HepG2 (cell line): Measurements from ENCODE around the gene RPEL1. TPM values are rescaled to one million over a fixed set of nuclear protein-coding genes. Genes with fewer than 3 reads are reported as not detected.

ENCODE experiments used
- ATAC-seq: fragments of 200-7000 bp; cut with Tn5 transposase; 3 replicates; pipeline ENCODE4 v1.9.1; 2020; ENCODE audit warnings: mild to moderate bottlenecking, moderate library complexity
- BruUV-seq: library from RNA; stranded (reverse); fragments of 400-500 nt; replicated peaks from 2 replicates; lab custom pipeline; 2021; lab: Mats Ljungman, UMichigan
- CTCF ChIA-PET: fragments of 300-600 bp; formaldehyde crosslinking; extraction: SDS; loops from one replicate; lab custom pipeline; 2021; ENCODE audit warnings: low total read pairs, inconsistent platforms, low intra/inter-chr PET ratio; lab: Yijun Ruan, JAX
- POLR2A ChIA-PET: fragments of 350-600 bp; sonication (Branson Sonifier 250); formaldehyde crosslinking; loops from one replicate; lab custom pipeline; 2020; ENCODE audit warnings: antibody characterized with exemption, inconsistent platforms; lab: Yijun Ruan, JAX
- DNase-seq: peaks from one replicate; pipeline ENCODE4 v3.0.0-alpha.2; 2015; ENCODE audit warnings: low spot score
- FAIRE-seq: peaks from 3 replicates; lab custom pipeline; 2011; peaks lifted over from hg19 to GRCh38; lab: Jason Lieb, UNC
- H2AFZ ChIP-seq: one replicate; pipeline ENCODE4 v1.6.1; 2011; ENCODE audit warnings: low read length, inconsistent platforms
- H3K27ac ChIP-seq: fragments of 300-600 bp; 3 replicates; pipeline ENCODE4 v1.8.0; 2011; ENCODE audit warnings: mixed run types, mild to moderate bottlenecking, mixed read lengths, low read length, inconsistent platforms; ENCODE audit not compliant: insufficient read depth; ENCODE audit errors: extremely low read length
- H3K27me3 ChIP-seq, 2 experiments: fragments of 200-600 bp in 1 of 2; 2 replicates in 1 of 2; 3 replicates in 1 of 2; pipeline versions ENCODE4 v1.6.0 to v1.8.0; 2011; ENCODE audit warnings: low read length in 2 of 2, mild to moderate bottlenecking in 2 of 2, moderate library complexity in 2 of 2, inconsistent platforms in 1 of 2; ENCODE audit not compliant: insufficient read depth in 2 of 2, control insufficient read depth in 1 of 2
- H3K36me3 ChIP-seq, 2 experiments: fragments of 200-600 bp in 1 of 2; replicated peaks in 1 of 2; 2 replicates in 1 of 2; 3 replicates in 1 of 2; pipeline versions ENCODE4 v1.5.1 to v1.8.0; 2011; ENCODE audit warnings: low read length in 2 of 2, inconsistent platforms in 1 of 2; ENCODE audit not compliant: insufficient read depth in 2 of 2, control insufficient read depth in 1 of 2
- H3K4me1 ChIP-seq: 2 replicates; pipeline ENCODE4 v1.5.1; 2012; ENCODE audit warnings: low read length, inconsistent platforms; ENCODE audit not compliant: insufficient read depth
- H3K4me2 ChIP-seq: 2 replicates; pipeline ENCODE4 v1.6.0; 2011; ENCODE audit warnings: low read depth, low read length, inconsistent platforms
- H3K4me3 ChIP-seq, 3 experiments: fragments of 200-600 bp in 1 of 3; sonication (generic), shearing (Covaris generic) in 1 of 3; replicated peaks in 1 of 3; 2 replicates each; pipeline ENCODE4 v1.5.1; 2011 to 2016; ENCODE audit warnings: low read length in 3 of 3, inconsistent platforms in 2 of 3, low read depth in 2 of 3, mild to moderate bottlenecking in 2 of 3, control low read depth in 1 of 3, mixed read lengths in 1 of 3; ENCODE audit not compliant: insufficient read depth in 1 of 3
- H3K79me2 ChIP-seq: one replicate; pipeline ENCODE4 v1.6.1; 2011; ENCODE audit warnings: low read length, inconsistent platforms; ENCODE audit not compliant: insufficient read depth
- H3K9ac ChIP-seq: 2 replicates; pipeline ENCODE4 v1.6.0; 2011; ENCODE audit warnings: mild to moderate bottlenecking, low read depth, low read length, inconsistent platforms; ENCODE audit not compliant: insufficient read depth
- H3K9me3 ChIP-seq: 2 replicates; pipeline ENCODE4 v1.5.1; 2012; ENCODE audit warnings: mild to moderate bottlenecking, low read length
- H4K20me1 ChIP-seq: 2 replicates; pipeline ENCODE4 v1.6.0; 2011; ENCODE audit warnings: inconsistent platforms, mild to moderate bottlenecking, low read length, moderate library complexity; ENCODE audit not compliant: insufficient read depth
- ADNP ChIP-seq: sonication (generic); formaldehyde crosslinking; IDR thresholded peaks from 2 replicates; pipeline ENCODE4 v1.4.0; 2020; ENCODE audit warnings: missing genetic modification reagents
- ASH2L ChIP-seq: fragments of 300-600, 200-600 bp; sonication (generic); IDR thresholded peaks from 2 replicates; pipeline ENCODE4 v1.7.0; 2017; ENCODE audit warnings: low read depth, mild to moderate bottlenecking, moderate library complexity, mixed read lengths, low read length; ENCODE audit not compliant: insufficient read length
- BORCS8-MEF2B ChIP-seq: sonication (generic); formaldehyde crosslinking; IDR thresholded peaks from 2 replicates; pipeline ENCODE4 v1.8.0; 2022; ENCODE audit warnings: mild to moderate bottlenecking, missing genetic modification reagents
- CBX2 ChIP-seq, 2 experiments: fragments of 200-600 bp in 1 of 2; sonication (generic); formaldehyde crosslinking in 1 of 2; IDR thresholded peaks; 2 replicates each; pipeline versions ENCODE4 v1.7.0 to v1.8.1; 2018 to 2022; ENCODE audit warnings: low read depth in 2 of 2, low read length in 1 of 2, mild to moderate bottlenecking in 1 of 2, missing genetic modification reagents in 1 of 2
- ELK4 ChIP-seq: sonication (generic); formaldehyde crosslinking; IDR thresholded peaks from 2 replicates; pipeline ENCODE4 v1.9.0; 2021; ENCODE audit warnings: missing genetic modification reagents, borderline replicate concordance
- GMEB2 ChIP-seq: IDR thresholded peaks from 2 replicates; pipeline ENCODE4 v1.6.1; 2016; ENCODE audit warnings: missing biosample characterization, missing genetic modification reagents, low read depth
- HMG20A ChIP-seq: IDR thresholded peaks from 2 replicates; pipeline ENCODE4 v1.6.1; 2016; ENCODE audit warnings: borderline replicate concordance
- KDM4B ChIP-seq: sonication (generic); formaldehyde crosslinking; IDR thresholded peaks from 2 replicates; pipeline ENCODE4 v1.4.0; 2020; ENCODE audit warnings: missing genetic modification reagents
- MED13 ChIP-seq: sonication (generic); formaldehyde crosslinking; IDR thresholded peaks from 2 replicates; pipeline ENCODE4 v1.5.0; 2020; ENCODE audit warnings: missing genetic modification reagents
- MYNN ChIP-seq: sonication (generic); formaldehyde crosslinking; IDR thresholded peaks from 2 replicates; pipeline ENCODE4 v1.4.0; 2020; ENCODE audit warnings: mild to moderate bottlenecking, low read depth, missing genetic modification reagents
- MZF1 ChIP-seq: sonication (generic); formaldehyde crosslinking; IDR thresholded peaks from 2 replicates; pipeline ENCODE4 v1.8.1; 2023; ENCODE audit warnings: mild to moderate bottlenecking, missing genetic modification reagents, borderline replicate concordance
- NCOR1 ChIP-seq: fragments of 200-600 bp; sonication (generic); IDR thresholded peaks from 2 replicates; pipeline ENCODE4 v1.7.0; 2017; ENCODE audit warnings: antibody characterized with exemption, low read length, borderline replicate concordance
- ONECUT2 ChIP-seq: sonication (generic); formaldehyde crosslinking; IDR thresholded peaks from 2 replicates; pipeline ENCODE4 v1.4.0; 2020; ENCODE audit warnings: missing genetic modification reagents
- PHB2 ChIP-seq: fragments of 450-650 bp; IDR thresholded peaks from 2 replicates; pipeline ENCODE4 v1.6.1; 2018; ENCODE audit not compliant: partially characterized antibody
- ZNF180 ChIP-seq: sonication (generic); formaldehyde crosslinking; IDR thresholded peaks from 2 replicates; pipeline ENCODE4 v1.4.0; 2020; ENCODE audit warnings: low read depth, missing genetic modification reagents, borderline replicate concordance
- ZNF33A ChIP-seq: sonication (generic); formaldehyde crosslinking; IDR thresholded peaks from 2 replicates; pipeline ENCODE4 v1.5.1; 2020; ENCODE audit warnings: missing genetic modification reagents, mild to moderate bottlenecking, moderate library complexity, borderline replicate concordance
- ZNF552 ChIP-seq: sonication (generic); formaldehyde crosslinking; IDR thresholded peaks from 2 replicates; pipeline ENCODE4 v1.9.0; 2022; ENCODE audit warnings: missing genetic modification reagents, mild to moderate bottlenecking, borderline replicate concordance
- ZNF574 ChIP-seq: sonication (generic); formaldehyde crosslinking; IDR thresholded peaks from 2 replicates; pipeline ENCODE4 v1.4.0; 2020; ENCODE audit warnings: missing genetic modification reagents
- ZNF747 ChIP-seq: sonication (generic); formaldehyde crosslinking; IDR thresholded peaks from 2 replicates; pipeline ENCODE4 v1.8.1; 2023; ENCODE audit warnings: missing genetic modification reagents, mild to moderate bottlenecking, borderline replicate concordance
- ZSCAN30 ChIP-seq: sonication (generic); formaldehyde crosslinking; IDR thresholded peaks from 2 replicates; pipeline ENCODE4 v1.5.0; 2020; ENCODE audit warnings: mild to moderate bottlenecking, missing genetic modification reagents
- WGBS: methylation state at CpG from one replicate; pipeline ENCODE4 v1.1.6; 2017; ENCODE audit warnings: low lambda C conversion rate; 5-methylcytosine and 5-hydroxymethylcytosine counted together
- in situ Hi-C: cut with HindIII; loops from 2 replicates; pipeline ENCODE4 v1.10.0; 2017; ENCODE audit warnings: low pct_unique_long_range_greater_than_20kb; ENCODE audit not compliant: extremely low pct_ligation_motif_present
- intact Hi-C: fragments of 100-400 bp; cut with micrococcal nuclease; formaldehyde crosslinking; loops from one replicate; pipeline ENCODE4 v1.10.0; 2022; ENCODE audit not compliant: unreplicated experiment
- polyA plus RNA-seq, 8 experiments: library from polyadenylated mRNA; depleted of rRNA in 3 of 8; stranded (reverse) in 7 of 8; unstranded in 1 of 8; fragments of >200 nt; fragmentation: Illumina TruSeq in 4 of 8; extraction: Trizol in 4 of 8; gene quantifications; 2 replicates each; pipeline versions ENCODE4 v1.2.1 to v1.2.3, GENCODE V29; 2011 to 2016; ENCODE audit warnings: low read depth in 4 of 8, missing spikeins in 1 of 8, mixed read lengths in 1 of 8; ENCODE audit not compliant: insufficient read depth in 1 of 8
- total RNA-seq, 5 experiments: library from RNA; depleted of rRNA; stranded (reverse); fragments of >200 nt; fragmentation: Illumina TruSeq; extraction: Trizol; gene quantifications; 2 replicates each; pipeline ENCODE4 v1.2.3, GENCODE V29; 2016; ENCODE audit warnings: low read depth in 1 of 5

The RPEL1 gene
- total and polyA plus RNA-seq, 2 of the 13 experiments (the other 11 are each of a cell fraction or from before 2014, with no cell fraction given): 0.04 to 0.07 TPM

- TF ChIP-seq ASH2L (no peak), ONECUT2 (CRISPR knock-in tag) (no peak), ZNF552 (no peak), GMEB2 (no peak)
Measured at GRCh38 chr10:103280031-103280430, 34.3 kb downstream of the RPEL1 start (continued).

- CTCF ChIA-PET: no interaction called here
- TF ChIP-seq ZNF747 (CRISPR knock-in tag) (no peak), ADNP (CRISPR knock-in tag) (no peak), KDM4B (CRISPR knock-in tag) (no peak), CBX2 (IDR thresholded peaks at IDR 0.05; ENCODE audit: low read depth, low read length) (no peak), CBX2 (CRISPR knock-in tag; IDR thresholded peaks at IDR 0.05; ENCODE audit: low read depth) (no peak), ZSCAN30 (CRISPR knock-in tag) (no peak), HMG20A (no peak), NCOR1 (no peak), MED13 (CRISPR knock-in tag) (no peak), ELK4 (CRISPR knock-in tag) (no peak), BORCS8-MEF2B (CRISPR knock-in tag) (no peak), MZF1 (CRISPR knock-in tag) (no peak), ZNF180 (CRISPR knock-in tag) (no peak), ZNF33A (CRISPR knock-in tag) (no peak), MYNN (no peak), PHB2 (no peak), ZNF574 (CRISPR knock-in tag) (no peak)
Measured at GRCh38 chr10:103280506-103280905, 34.8 kb downstream of the RPEL1 start.

More at GRCh38 chr10:103280506-103280905, 34.8 kb downstream of the RPEL1 start:
- intact Hi-C loops (no loop called here), in situ Hi-C loops (no loop called here)
- no peak for ATAC-seq
- no peak overlapping the region for H3K4me3 ChIP-seq
- H3K79me2 ChIP-seq: no peaks in the 10 kb centered on the region
- BruUV-seq: no TSS peak
- no peak overlapping the region for H3K9ac ChIP-seq
- H3K4me1 ChIP-seq: peaks cover 14% of the 10 kb centered on the region; the same call in 1 of the 2 replicates
- WGBS: 6% methylated on average over 2 of the region's 2 CpGs
- H2AFZ ChIP-seq: no peak overlapping the region
- H3K36me3 ChIP-seq: no peaks in the 10 kb centered on the region
- 0 out of 2 replicates have a peak, but pooled peaks cover 3% of the 10 kb centered on the region for H4K20me1 ChIP-seq
- no peak for DNase-seq
- POLR2A ChIA-PET: no interaction called here
- no peak for FAIRE-seq
- H3K27ac ChIP-seq: no peak overlapping the region
- H3K9me3 ChIP-seq: no peaks in the 10 kb centered on the region
- H3K4me2 ChIP-seq: no peak overlapping the region
- peaks cover 10 to 36% of the 10 kb centered on the region in 2 experiments; a peak in 4 of 5 replicates for H3K27me3 ChIP-seq
